ENCODE measurements around the gene ARL9.

Gene ARL9

GRCh38 chr4:56552273-56552672 lies 46.7 kb downstream of the ARL9 start:
- ATAC-seq: no peak
- DNase-seq: no peak
- no peaks in the 10 kb centered on the region for H3K9me3 Mint-ChIP-seq
- H3K4me1 Mint-ChIP-seq: peaks cover 5% of the 10 kb centered on the region
- no peaks in the 10 kb centered on the region for H3K36me3 Mint-ChIP-seq (ENCODE audit: low read depth)
- no peak overlapping the region for H3K27ac Mint-ChIP-seq
- H3K27me3 Mint-ChIP-seq: no peaks in the 10 kb centered on the region
- H3K4me3 Mint-ChIP-seq: no peak overlapping the region

- no peaks in the 10 kb centered on the region for H3K9me3 Mint-ChIP-seq
- no peak overlapping the region for H3K27ac Mint-ChIP-seq
- no peaks in the 10 kb centered on the region for H3K36me3 Mint-ChIP-seq (ENCODE audit: low read depth)
- H3K4me1 Mint-ChIP-seq: no peaks in the 10 kb centered on the region
- peaks cover 2% of the 10 kb centered on the region for H3K27me3 Mint-ChIP-seq
- DNase-seq (no peak), ATAC-seq (no peak)
- no peak overlapping the region for H3K4me3 Mint-ChIP-seq
Observed at GRCh38 chr4:56570041-56570440, 64.5 kb downstream of the ARL9 start.

Data from activated naive CD8-positive, alpha-beta T cell treated with anti-CD3 and anti-CD28 coated beads, Interleukin-2, amount 50 U/mL, for 24 hours (primary cell).